Stimulated activated CD4-positive, alpha-beta T cell treated with anti-CD3 and anti-CD28 coated beads, Interleukin-12 subunit alpha, Interleukin-12 subunit beta, amount 100 ng/mL, for 48 hours (primary cell): ENCODE results near the gene C1QTNF12.
A peak's percentile ranks its signal among the peaks of the same experiment; 100 is the strongest.

Experiments
- DNase-seq, 3 donors: peaks; one replicate each; pipeline ENCODE4 v3.0.0-alpha.2; 2020; ENCODE audit warnings: low read depth in 2 of 3, low spot score in 1 of 3

C1QTNF12 gene

GRCh38 chr1:1215080-1215676 lies 31.3 kb downstream of the C1QTNF12 start:
- DNase-seq: no peak

- no peak for DNase-seq
These were observed 32.9 kb downstream of the C1QTNF12 start, which contains the start of gene TNFRSF4 for GRCh38 chr1:1213345-1214265. TSS of gene TNFRSF4 (minus strand) at chr1:1214153. CDS start at chr1:1214127, 26 bp downstream.

GRCh38 chr1:1212780-1213344 lies 33.7 kb downstream of the C1QTNF12 start:
- DNase-seq: peak in 1 of 3 donors; percentile 50

GRCh38 chr1:1211541-1212441 lies 34.7 kb downstream of the C1QTNF12 start:
- DNase-seq: no peak

DNA sequence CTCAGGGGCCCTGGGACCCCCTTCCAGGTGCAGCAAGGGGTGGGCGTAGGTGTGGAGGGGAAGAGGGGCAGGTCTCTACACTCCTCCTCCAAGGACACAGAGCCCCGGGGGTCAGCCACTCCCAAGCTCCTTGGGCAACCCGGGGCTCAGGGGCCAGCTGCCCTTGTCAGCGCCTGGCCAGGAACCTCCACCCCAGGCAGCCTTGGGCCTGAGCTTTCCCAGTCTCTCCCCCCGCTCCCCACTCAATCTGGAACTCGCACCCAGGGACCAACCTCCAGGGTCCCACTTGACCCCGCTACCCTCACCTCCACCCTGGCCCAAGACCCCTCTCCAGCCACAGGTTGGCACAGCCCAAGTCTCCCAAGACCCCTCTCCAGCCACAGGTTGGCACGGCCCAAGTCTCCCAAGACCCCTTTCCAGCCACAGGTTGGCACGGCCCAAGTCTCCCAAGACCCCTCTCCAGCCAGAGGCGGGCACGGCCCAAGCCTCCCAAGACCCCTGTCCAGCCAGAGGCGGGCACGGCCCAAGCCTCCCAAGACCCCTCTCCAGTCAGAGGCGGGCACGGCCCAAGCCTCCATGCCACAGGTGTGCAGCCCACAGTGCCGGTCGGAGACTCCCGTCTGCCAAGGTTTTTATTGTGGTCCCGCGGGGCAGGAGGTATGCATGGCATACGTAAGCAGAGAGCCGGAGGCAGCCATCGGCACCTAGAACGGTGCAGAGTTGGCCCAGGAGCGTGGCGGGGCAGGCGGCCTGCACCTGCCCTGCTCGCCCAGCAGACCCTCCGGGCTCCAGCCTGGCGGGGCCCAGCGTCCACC lies 35.6 kb downstream of the C1QTNF12 start:
- no peak for DNase-seq

DNA sequence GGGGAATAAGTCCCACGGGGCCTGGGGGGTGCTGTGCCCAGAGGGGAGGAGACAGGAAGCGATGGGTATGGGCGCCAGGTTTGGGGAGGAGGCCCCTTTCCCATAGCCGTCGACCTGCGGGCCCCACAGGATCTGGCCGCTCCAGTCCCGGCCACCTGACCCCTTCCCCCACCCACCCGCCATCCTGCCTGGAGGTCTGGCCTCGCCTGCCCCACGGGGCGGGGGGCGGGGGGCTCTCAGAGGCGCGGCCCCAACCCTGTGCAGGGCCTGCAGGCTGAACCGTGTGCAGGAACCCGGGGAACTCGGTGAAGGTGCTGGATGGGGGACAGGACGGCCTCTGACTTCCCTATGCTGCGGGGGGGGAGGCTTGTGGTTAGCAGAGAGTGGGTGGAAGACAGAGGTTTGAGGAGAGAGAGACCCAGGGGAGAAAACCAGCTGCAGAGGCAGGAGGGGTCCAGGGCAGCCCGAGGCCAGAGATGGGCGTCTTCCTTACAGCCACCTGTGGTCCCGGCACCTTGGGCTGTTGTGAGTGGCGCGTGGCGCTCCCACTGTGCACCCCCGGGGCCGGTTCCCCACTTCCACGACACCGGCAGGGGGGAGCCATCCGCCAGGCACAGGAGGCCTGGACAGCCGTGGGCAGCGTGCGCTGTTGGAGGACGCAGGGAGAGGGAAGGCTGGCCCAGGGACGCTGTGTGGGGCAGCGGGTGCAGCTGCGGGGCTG lies 37.6 kb downstream of the C1QTNF12 start:
- no peak for DNase-seq

- DNase-seq: no peak
These were observed 39.0 kb downstream of the C1QTNF12 start for GRCh38 chr1:1207571-1207892.

- no peak for DNase-seq
These were observed 39.5 kb downstream of the C1QTNF12 start for GRCh38 chr1:1206966-1207531.

- no peak for DNase-seq
These were observed 40.1 kb downstream of the C1QTNF12 start, which contains the start of gene TNFRSF18 for GRCh38 chr1:1206376-1206965. TSS of gene TNFRSF18 (minus strand) at chr1:1206592. CDS start at chr1:1206571, 21 bp downstream.

GRCh38 chr1:1205769-1206375 lies 40.6 kb downstream of the C1QTNF12 start:
- no peak for DNase-seq

DNA sequence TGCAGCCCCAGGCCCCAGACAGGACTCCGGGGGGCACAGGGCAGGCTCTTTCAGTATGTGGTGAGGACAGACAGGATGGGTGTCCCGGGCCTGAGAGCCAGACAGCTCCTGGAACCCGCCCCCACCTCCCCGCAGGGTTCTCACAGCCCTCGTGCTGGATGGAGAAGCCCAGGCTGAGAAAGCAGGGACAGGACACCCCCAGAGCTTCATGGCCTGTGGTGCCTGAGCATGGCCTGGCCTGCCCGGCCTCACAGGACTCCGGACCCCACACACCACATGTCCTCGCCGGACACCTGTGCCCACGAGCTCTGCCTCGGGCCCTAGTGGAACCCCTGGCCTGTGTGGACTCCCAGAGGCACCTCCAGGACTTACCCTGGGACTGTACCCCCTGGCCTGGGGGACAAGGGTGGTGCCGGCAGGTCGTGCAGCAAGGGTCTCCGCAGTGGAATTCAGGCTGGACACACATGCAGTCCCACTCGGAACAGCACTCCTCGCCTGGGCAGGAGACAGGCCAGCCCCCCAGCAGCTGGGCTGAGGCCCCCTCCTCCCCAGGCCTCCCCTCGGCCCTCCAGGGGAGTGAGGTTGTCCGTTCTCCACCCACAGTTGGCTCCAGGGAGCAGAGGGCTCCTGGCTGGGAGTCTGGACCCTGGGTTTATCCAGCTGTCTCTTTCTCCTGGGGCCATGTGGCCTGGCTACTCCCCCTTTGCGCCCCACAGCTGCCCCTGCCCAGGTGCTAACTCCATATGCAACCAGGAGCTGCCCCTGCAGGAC lies 41.3 kb downstream of the C1QTNF12 start:
- DNase-seq: no peak

DNA sequence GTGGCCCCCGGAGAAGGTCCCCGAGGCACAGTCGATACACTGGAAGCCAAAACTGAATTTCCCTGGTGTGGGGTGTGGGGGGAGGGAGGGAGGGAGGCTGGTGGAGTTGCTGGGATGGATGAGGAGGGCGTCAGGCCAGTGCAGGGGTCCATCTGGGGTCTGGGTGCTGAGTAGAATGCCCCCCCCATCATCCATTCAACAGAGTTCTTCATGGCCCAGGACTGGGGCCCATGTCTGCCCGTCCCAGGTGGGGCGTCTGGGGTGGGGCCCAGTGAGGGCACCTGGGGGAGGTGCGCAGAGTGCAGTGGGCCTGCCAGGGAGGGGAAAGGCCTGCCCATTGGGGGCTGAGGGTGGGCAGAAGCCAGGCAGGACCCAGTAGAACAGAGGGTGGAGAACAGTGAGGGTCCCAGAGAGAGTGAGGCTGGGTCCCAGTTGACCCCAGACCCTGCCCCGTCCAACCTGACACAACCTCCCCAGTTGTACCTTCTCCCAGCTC lies 42.0 kb downstream of the C1QTNF12 start:
- DNase-seq: no peak

- DNase-seq: no peak
These were observed 42.7 kb downstream of the C1QTNF12 start for GRCh38 chr1:1203561-1204424.

GRCh38 chr1:1202831-1203560 lies 43.5 kb downstream of the C1QTNF12 start:
- no peak for DNase-seq

GRCh38 chr1:1200876-1201810 lies 45.4 kb downstream of the C1QTNF12 start:
- peak; percentile 72 to 87 (median 85) for DNase-seq
